GM12875 (cell line): ENCODE data around the gene PXDN.

Experiments
- H3K4me3 ChIP-seq: one replicate; pipeline ENCODE4 v1.5.1; 2011; ENCODE audit warnings: low read depth, low read length, control low read depth
- TF ChIP-seq, protein P1 (sequence below): IDR thresholded peaks from 2 replicates; pipeline ENCODE4 v1.5.1; 2011; ENCODE audit warnings: low read depth, mild to moderate bottlenecking, control low read depth, inconsistent platforms, low read length, moderate library complexity, borderline replicate concordance; ENCODE audit not compliant: insufficient read depth

The PXDN gene

DNA sequence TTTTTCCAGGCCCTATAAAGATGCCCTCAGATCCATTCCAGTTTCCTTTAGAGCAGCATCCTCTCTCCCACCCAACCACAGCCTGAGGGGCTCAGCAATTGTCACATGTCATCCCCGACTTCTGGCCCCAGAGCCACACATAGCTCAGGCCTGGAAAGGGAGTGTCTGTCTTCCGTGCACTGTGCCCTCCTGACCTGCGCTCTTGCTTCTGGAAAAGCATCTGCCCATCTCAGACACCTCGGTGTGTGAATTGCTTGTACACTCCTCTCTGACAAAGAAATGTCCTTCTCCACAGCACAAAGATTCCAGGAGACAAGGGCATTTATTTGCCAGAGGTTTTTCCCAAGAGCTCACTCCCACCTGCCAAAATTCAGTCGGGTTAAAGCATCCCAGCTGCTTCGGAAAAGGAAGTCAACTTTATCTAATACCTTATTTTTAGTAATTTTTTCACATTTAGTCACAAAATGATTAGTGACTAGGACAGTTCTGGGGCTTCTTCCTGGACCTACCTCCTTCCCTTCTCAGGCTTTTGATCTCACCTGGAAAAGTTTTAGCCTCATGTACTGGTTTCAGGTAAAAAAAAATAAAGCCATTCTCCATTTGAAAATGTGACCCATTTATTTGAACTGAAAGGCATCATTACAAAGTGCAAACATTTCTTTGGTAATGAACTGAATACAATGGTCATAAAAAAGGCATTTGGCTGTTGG lies 112.9 kb downstream of the PXDN start:
- TF ChIP-seq, protein P1, sequence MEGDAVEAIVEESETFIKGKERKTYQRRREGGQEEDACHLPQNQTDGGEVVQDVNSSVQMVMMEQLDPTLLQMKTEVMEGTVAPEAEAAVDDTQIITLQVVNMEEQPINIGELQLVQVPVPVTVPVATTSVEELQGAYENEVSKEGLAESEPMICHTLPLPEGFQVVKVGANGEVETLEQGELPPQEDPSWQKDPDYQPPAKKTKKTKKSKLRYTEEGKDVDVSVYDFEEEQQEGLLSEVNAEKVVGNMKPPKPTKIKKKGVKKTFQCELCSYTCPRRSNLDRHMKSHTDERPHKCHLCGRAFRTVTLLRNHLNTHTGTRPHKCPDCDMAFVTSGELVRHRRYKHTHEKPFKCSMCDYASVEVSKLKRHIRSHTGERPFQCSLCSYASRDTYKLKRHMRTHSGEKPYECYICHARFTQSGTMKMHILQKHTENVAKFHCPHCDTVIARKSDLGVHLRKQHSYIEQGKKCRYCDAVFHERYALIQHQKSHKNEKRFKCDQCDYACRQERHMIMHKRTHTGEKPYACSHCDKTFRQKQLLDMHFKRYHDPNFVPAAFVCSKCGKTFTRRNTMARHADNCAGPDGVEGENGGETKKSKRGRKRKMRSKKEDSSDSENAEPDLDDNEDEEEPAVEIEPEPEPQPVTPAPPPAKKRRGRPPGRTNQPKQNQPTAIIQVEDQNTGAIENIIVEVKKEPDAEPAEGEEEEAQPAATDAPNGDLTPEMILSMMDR: no peak
- H3K4me3 ChIP-seq: no peak overlapping the region

DNA sequence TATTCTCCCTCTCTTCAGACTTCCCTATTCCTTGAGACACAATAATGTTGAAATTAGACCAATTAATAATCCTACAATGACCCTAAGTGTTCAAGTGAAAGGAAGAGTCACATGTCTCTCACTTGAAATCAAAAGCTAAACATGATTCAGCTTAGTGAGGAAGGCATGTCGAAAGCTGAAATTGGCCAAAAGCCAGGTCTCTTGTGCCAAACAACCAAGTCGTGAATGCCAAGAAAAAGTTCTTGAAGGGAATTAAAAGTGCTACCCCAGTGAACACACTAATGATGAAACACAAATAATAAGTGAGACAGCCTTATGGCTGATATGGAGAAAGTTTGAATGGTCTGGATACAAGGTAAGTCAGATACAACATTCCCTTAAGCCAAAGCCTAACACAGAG lies 115.4 kb downstream of the PXDN start:
- H3K4me3 ChIP-seq: no peak overlapping the region
- TF ChIP-seq, protein P1: no peak

DNA sequence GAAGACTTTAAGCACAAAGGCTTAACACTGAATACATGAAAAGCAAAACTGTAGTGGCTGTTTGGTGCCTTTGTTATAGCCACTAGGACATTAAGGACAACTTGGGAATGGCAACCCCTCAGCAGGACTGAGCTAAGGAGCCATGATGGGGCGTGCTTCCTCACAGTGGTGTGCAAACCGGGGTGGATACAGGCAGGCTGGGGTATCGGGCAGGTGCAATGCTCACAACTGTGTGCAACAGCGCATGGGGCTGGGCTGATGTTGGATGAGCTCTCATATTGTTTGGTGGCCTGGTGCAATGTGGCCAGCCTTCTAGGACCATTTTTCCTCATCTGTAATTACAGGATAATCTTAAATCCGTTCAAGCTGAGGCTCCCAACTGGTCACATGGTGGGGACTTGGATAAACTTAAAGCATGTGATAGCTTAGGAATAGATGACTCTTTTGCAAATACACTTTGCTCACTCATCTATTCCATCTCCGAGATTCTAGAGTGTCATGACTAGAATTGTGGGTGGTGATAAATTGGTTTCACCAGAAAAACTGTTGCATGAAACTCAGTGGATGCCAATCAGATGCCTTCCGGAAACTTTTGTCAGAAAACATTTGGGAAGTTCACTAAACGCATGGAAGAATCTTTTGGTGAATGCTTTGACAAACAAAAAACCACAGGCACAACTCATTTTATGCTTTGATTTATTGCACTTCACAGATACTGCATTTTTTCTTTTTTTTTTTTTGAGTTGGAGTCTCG lies 116.5 kb downstream of the PXDN start:
- TF ChIP-seq, protein P1: no peak
- H3K4me3 ChIP-seq: no peak overlapping the region

DNA sequence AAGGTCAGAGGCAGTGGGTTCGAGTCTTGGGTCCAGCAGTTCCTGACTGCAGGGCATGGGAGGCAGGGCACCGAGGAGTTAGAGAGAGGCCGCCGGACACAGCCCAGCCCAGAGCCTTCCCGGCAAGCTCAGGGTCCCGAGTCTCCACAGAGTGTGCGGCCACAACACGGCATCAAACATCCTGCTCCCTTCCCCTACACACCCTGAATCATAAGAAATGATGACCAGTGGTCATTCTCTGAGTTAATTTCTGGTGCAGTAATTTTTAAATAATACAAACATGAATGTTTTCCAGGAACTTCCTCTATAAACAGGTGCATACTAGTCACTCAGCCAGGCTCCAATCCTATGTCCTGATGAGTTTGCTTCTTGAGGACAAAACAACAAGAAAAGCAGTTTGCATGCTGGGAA lies 118.0 kb downstream of the PXDN start:
- TF ChIP-seq, protein P1: no peak
- H3K4me3 ChIP-seq: no peak overlapping the region

DNA sequence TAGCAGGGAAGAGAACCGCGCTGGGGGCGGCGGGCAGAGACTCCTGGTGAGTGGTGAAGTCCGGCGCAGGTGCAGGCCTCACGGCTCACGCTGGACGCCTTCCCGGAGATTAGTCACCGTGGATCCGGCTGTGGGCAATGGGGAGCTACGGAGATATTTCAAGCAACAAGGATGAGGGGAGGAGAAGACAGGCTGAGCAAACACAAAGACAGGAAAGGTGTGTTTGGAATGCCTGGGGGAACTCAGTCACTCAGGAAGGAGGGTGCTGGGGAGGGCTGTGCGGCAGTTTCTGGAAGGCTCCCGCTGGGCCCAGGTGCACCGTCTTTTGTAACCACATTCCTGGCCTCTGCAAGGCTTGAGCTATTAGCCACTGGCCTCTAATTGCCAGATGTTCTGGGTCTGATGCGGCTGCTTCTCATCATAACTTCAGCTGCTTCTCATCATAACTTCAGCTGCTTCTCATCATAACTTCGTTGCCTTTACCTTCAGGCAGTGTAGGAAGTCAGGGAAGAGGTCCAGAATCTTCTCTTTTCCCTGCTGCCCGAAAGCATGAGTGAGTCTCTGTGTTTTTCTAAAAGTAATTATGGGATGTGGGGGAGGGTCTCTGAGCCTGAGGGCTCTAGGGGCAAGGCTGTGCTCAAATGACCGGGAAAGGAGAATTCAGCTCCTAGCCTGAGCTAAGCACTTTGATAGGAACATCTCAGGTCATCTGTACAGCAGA lies 118.9 kb downstream of the PXDN start:
- no peak overlapping the region for H3K4me3 ChIP-seq
- TF ChIP-seq, protein P1: no peak

DNA sequence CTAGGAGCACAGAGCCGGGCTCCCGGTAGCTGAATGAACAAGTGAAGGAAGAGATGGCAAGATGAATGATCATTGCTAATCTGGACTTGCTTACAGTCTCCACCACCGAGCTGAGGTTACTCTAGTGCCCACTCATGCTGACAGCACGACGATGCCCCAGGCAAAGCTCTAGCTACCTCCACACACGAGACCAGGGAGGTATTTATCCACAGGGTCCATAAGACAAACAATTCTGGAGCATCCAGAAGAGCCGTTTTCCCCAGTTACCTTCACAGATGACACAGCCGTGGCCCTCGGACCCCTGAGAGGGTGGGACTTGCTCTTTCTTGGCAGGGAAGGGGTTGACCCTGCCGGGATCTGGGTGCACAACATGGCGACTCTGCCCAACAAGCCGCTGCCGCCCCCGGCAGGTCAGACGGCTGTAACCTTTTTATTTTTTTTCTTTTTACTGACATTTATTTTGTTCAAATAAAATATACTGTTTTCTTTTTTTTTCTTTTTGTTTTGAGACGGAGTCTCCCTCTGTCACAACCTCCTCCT lies 120.3 kb downstream of the PXDN start:
- no peak overlapping the region for H3K4me3 ChIP-seq
- TF ChIP-seq, protein P1: no peak
